Activated T-cell treated with anti-CD3 and anti-CD28 coated beads, Interleukin-2, amount 50 U/mL, for 4 hours (primary cell): ENCODE measurements around the gene ASZ1. TPM values are rescaled to one million over a fixed set of nuclear protein-coding genes. Genes with fewer than 3 reads are reported as not detected.

Experiments
- ATAC-seq, 2 donors: fragments of 200-7000 bp; cut with Tn5 transposase; one replicate each; pipeline ENCODE4 v1.10.0; 2021
- DNase-seq: peaks from one replicate; pipeline ENCODE4 v3.0.0-alpha.2; 2020
- H3K27me3 Mint-ChIP-seq: one replicate; pipeline ENCODE4 v1.8.0; 2021; ENCODE audit warnings: low read depth, mixed read lengths
- H3K36me3 Mint-ChIP-seq: one replicate; pipeline ENCODE4 v1.8.0; 2022; ENCODE audit warnings: mixed read lengths; ENCODE audit not compliant: insufficient read depth
- H3K4me1 Mint-ChIP-seq: one replicate; pipeline ENCODE4 v1.8.0; 2021; ENCODE audit warnings: low read depth, mixed read lengths
- H3K4me3 Mint-ChIP-seq: one replicate; pipeline ENCODE4 v1.8.0; 2021; ENCODE audit warnings: mild to moderate bottlenecking, moderate library complexity, mixed read lengths
- H3K9me3 Mint-ChIP-seq: one replicate; pipeline ENCODE4 v1.8.0; 2021; ENCODE audit warnings: mixed read lengths
- total RNA-seq, 3 donors: library from RNA; stranded (reverse); gene quantifications; one replicate each; pipeline ENCODE4 v1.2.1, GENCODE V29; 2021

The ASZ1 gene
- total RNA-seq, 3 donors from 2014 or later: not detected

- Mint-ChIP-seq H3K9me3 (no peaks in the 10 kb centered on the region), H3K4me3 (no peak overlapping the region), H3K27me3 (peaks cover 4% of the 10 kb centered on the region), H3K36me3 (no peaks in the 10 kb centered on the region), H3K4me1 (no peaks in the 10 kb centered on the region)
- no peak for DNase-seq
- ATAC-seq: no peak
Observed at GRCh38 chr7:117346161-117346560, 81.1 kb downstream of the ASZ1 start.

DNA sequence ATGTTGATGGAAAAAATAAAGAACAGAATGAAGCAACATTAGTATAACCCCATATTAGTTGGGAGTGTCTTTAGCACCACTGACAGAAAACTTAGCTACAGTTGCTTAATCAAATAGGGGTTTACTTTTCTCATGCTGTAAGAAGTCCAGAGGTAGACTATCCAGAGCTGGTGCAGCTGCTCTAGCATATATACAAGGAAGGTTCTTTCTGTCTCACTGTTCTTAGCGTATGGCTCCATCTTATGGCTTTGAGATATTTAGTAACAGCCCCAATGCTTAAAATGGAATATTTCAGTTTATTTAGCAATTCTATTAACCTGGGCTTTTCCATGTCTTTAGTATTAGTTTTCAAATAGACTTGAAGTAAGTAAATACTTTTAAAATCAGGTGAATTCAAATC, 89.3 kb downstream of the ASZ1 start:
- no peaks in the 10 kb centered on the region for H3K27me3 Mint-ChIP-seq
- no peaks in the 10 kb centered on the region for H3K9me3 Mint-ChIP-seq
- H3K36me3 Mint-ChIP-seq: no peaks in the 10 kb centered on the region
- ATAC-seq (no peak), DNase-seq (no peak)
- H3K4me3 Mint-ChIP-seq: no peak overlapping the region
- H3K4me1 Mint-ChIP-seq: no peaks in the 10 kb centered on the region

DNA sequence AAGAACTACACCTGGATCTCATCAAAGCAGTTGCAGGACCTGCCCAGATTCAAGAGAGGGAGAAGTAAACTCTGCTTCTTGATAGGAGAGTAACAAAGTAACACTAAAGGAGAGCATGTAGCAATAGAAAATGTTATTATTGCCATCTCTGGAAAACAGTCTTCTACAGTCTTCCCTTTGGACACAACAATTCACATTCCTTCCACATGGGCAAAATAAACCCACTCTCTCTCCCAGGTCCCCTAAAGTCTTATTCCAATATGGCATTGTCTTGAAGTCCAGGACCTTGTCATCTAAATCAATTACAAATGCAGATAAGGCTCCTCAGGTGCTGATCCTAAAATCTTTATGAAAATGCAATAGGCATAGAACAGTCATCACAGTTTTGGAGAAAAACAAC, 94.1 kb downstream of the ASZ1 start:
- H3K36me3 Mint-ChIP-seq: no peaks in the 10 kb centered on the region
- no peak for ATAC-seq
- DNase-seq: no peak
- no peaks in the 10 kb centered on the region for H3K27me3 Mint-ChIP-seq
- no peaks in the 10 kb centered on the region for H3K9me3 Mint-ChIP-seq
- no peak overlapping the region for H3K4me3 Mint-ChIP-seq
- H3K4me1 Mint-ChIP-seq: no peaks in the 10 kb centered on the region

DNA sequence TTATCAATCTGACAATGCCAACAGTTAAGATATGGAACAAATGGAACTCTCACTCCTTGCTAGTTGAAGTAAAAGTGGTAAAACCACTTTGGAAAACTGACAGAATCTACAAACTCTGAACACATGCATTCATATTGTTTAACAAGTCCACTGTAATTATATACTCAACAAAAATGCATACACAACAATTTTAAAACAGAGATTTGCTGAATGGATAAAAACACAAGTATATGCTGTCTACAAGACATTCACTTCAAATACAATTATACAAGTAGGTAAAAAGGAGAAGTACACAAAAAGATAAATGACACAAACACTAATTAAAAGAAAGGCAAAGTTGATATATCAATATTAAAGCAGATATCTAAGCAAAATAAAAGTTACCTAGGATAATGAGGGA, 95.3 kb downstream of the ASZ1 start:
- Mint-ChIP-seq H3K27me3 (peaks cover 4% of the 10 kb centered on the region), H3K4me3 (no peak overlapping the region), H3K4me1 (no peaks in the 10 kb centered on the region), H3K36me3 (no peaks in the 10 kb centered on the region), H3K9me3 (no peaks in the 10 kb centered on the region)
- ATAC-seq (no peak), DNase-seq (no peak)

- no peaks in the 10 kb centered on the region for H3K36me3 Mint-ChIP-seq
- no peak overlapping the region for H3K4me3 Mint-ChIP-seq
- no peaks in the 10 kb centered on the region for H3K9me3 Mint-ChIP-seq
- no peak for DNase-seq
- peaks cover 47% of the 10 kb centered on the region for H3K27me3 Mint-ChIP-seq
- H3K4me1 Mint-ChIP-seq: no peaks in the 10 kb centered on the region
- ATAC-seq: no peak
Observed at GRCh38 chr7:117325836-117326235, 101.5 kb downstream of the ASZ1 start.

DNA sequence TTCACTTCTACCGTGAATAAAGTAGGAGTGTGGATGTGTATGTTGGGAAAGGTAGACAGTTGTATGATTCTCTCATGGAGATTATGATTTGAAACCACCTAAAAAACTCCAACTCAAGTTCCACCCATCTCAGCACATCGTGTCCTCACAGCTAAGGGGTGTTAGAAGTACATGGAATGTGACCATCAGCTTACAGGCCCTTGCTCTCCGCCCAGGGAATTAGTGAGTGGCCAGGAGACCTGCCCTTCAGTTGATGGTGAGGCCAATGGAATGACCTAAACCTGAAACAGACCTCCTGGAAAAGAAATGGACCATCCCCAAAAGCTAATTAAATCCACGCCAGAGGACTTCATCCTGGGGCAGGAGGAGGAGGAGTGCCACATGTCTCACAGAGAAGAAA, 102.3 kb downstream of the ASZ1 start:
- H3K36me3 Mint-ChIP-seq: no peaks in the 10 kb centered on the region
- H3K27me3 Mint-ChIP-seq: peaks cover 51% of the 10 kb centered on the region

DNA sequence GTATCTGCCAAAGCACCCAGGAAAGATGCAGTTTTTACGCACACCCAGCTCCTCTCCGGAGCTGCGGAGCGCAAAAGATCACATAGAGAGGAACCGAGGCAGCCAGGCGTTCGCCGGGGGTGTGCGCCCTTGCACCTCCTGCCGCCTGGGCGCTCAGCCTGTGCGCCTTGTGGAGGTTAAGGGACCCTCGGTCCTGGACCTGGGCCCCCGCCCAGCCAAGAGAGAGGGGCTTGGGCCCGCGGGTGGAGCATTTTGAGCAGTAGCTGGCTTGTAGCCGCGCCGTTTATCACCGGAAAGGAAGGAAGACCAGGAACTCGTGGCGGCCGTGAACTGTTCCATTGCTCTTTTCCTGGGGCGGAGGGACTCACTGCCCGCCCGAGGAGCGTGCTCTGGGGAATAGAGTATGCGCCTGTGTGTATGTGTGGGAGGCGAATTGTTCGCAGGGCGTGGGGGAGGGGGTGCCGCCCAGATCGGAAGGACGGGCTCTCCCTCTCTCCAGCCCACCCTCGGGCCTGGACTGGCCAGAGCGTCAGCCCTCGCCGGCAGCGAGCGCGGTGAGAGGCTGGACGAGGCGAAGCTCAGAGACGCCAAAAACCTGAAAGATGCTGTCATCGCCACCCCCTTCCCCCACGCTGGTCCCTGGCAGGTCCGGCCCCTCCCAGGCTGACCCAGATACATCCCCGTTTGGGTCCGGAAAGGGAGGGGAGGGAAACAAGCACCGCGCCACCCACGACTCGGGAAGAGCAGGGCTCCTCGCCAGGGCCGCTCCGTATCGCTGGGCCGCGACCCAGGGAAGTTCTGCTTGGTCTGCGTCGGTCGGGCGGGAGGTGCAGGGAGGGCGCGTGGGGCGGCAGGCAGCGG, 103.2 kb downstream of the ASZ1 start:
- no peak for ATAC-seq
- peaks cover 51% of the 10 kb centered on the region for H3K27me3 Mint-ChIP-seq

More for the DNA sequence above, 102.3 kb downstream of the ASZ1 start:
- DNase-seq (no peak), ATAC-seq (no peak)
- H3K4me3 Mint-ChIP-seq: no peak overlapping the region
- H3K9me3 Mint-ChIP-seq: no peaks in the 10 kb centered on the region
- no peaks in the 10 kb centered on the region for H3K4me1 Mint-ChIP-seq

DNA sequence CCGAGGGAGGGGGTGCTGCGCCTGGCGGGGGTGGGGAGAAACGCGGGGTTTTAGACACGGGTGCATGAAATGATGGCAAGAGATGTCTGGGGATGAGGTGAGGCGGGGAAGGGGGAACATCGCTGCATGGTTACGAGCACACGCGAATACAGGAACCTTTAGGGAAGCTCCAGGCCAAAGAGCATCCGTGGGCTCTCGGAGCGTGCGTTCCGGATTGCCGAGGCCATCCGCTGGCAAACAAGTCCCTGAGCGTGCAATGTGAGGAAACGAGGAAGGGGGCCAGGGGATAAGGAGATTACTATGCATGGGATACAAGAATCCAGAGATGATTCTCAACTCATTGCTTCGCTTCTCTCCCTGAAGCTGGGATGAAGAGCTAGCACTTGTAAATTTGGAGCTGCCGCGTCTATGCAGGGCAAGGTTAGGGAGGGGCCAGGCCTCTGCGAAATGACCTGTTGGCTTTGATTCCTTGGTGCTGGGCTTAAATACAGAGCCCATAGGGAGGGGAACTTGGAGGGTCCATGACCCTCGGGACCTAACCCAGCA, 103.9 kb downstream of the ASZ1 start:
- ATAC-seq (no peak), DNase-seq (no peak)
- Mint-ChIP-seq H3K4me1 (no peaks in the 10 kb centered on the region), H3K4me3 (no peak overlapping the region), H3K9me3 (no peaks in the 10 kb centered on the region), H3K27me3 (peaks cover 53% of the 10 kb centered on the region), H3K36me3 (no peaks in the 10 kb centered on the region)

More for the DNA sequence above, 103.2 kb downstream of the ASZ1 start:
- no peak overlapping the region for H3K4me3 Mint-ChIP-seq
- H3K9me3 Mint-ChIP-seq: no peaks in the 10 kb centered on the region
- no peaks in the 10 kb centered on the region for H3K36me3 Mint-ChIP-seq
- no peaks in the 10 kb centered on the region for H3K4me1 Mint-ChIP-seq
- DNase-seq: no peak

- Mint-ChIP-seq H3K27me3 (peaks cover 53% of the 10 kb centered on the region), H3K36me3 (no peaks in the 10 kb centered on the region), H3K4me1 (no peaks in the 10 kb centered on the region), H3K9me3 (no peaks in the 10 kb centered on the region), H3K4me3 (no peak within 1 kb of the TSS)
- no peak for DNase-seq
- ATAC-seq: no peak
Observed at GRCh38 chr7:117322741-117323304, 104.5 kb downstream of the ASZ1 start, which contains the start of gene WNT2. TSS of gene WNT2 (minus strand) at chr7:117323058. CDS start at chr7:117322989, 69 bp downstream.

DNA sequence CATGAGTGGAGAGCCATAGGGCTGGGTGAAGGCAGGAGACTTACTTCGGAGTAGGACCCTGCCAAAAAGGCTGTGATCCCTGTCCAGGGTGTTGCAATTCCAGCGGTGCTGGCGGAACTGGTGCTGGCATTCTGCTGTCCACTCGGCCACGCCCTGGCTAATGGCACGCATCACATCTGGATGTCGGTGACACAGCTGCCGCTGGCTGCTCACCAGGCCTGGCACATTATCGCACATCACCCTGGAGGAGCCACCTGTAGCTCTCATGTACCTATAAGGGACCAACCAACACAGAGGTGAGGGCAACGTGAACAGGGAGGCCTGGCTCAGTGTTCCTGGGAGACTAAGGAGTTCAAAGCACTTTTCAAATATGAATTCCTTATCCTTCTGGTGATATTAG, 106.8 kb downstream of the ASZ1 start:
- H3K4me3 Mint-ChIP-seq: no peak overlapping the region
- H3K27me3 Mint-ChIP-seq: peaks cover 41% of the 10 kb centered on the region
- H3K36me3 Mint-ChIP-seq: no peaks in the 10 kb centered on the region
- no peaks in the 10 kb centered on the region for H3K9me3 Mint-ChIP-seq
- DNase-seq: no peak
- ATAC-seq: no peak
- H3K4me1 Mint-ChIP-seq: no peaks in the 10 kb centered on the region

DNA sequence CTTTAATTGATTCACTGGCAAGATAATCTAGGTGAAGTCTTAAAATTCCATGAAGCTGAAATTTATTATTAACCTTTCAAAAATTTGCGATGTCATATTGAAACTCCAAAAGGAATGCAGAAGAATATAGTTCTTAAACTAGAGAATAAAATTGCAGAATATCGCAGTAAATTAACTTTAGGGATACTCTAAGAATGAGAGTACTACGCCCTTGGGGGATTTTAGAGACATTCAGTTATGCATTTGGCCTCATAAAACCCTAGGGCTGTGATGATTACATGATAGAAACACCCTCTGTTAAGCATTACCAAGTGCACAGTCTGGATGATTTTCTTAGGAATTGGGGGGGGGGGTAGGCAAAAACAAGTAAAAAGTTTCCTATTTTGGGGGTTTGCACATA, 108.1 kb downstream of the ASZ1 start:
- no peaks in the 10 kb centered on the region for H3K36me3 Mint-ChIP-seq
- ATAC-seq (no peak), DNase-seq (no peak)
- no peaks in the 10 kb centered on the region for H3K4me1 Mint-ChIP-seq
- no peaks in the 10 kb centered on the region for H3K9me3 Mint-ChIP-seq
- H3K4me3 Mint-ChIP-seq: no peak overlapping the region
- H3K27me3 Mint-ChIP-seq: peaks cover 32% of the 10 kb centered on the region

DNA sequence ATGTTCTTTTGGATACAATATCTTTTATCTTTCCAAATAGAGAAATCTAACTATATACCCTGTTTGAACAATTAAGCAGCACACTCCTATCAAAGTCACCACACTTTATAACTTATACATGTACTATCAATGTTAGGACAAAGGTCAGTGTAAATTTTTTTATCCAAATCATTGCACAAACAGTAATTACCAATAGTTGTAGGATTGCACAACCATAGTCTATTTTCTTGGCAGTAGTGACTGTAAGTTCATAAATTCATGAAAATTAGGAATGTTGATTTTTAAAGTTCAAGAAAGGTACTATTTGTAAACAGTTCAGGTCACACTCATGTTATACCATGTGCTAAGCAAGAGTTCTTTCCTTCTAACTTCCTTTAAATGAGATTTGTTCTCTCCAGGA, 113.7 kb downstream of the ASZ1 start:
- H3K4me1 Mint-ChIP-seq: no peaks in the 10 kb centered on the region
- DNase-seq (no peak), ATAC-seq (no peak)
- H3K4me3 Mint-ChIP-seq: no peak overlapping the region
- no peaks in the 10 kb centered on the region for H3K36me3 Mint-ChIP-seq
- H3K9me3 Mint-ChIP-seq: no peaks in the 10 kb centered on the region
- peaks cover 1% of the 10 kb centered on the region for H3K27me3 Mint-ChIP-seq
